Body of pancreas (tissue), 4 donors: ENCODE results near the gene ZDHHC20.

ENCODE experiments used
- CTCF ChIP-seq, 7 experiments: fragments of 450-650 bp in 4 of 7; fragments of 200-600 bp in 3 of 7; sonication (generic) in 3 of 7; IDR thresholded peaks; one replicate each; pipeline ENCODE4 v1.5.1; 2016 to 2019; ENCODE audit warnings: antibody characterized with exemption in 7 of 7
- POLR2A ChIP-seq, 3 donors: fragments of 450-650 bp; IDR thresholded peaks; one replicate each; pipeline ENCODE4 v1.6.1; 2016; ENCODE audit warnings: antibody characterized with exemption in 3 of 3, mild to moderate bottlenecking in 2 of 3

GRCh38 chr13:21333186-21333585 lies 125.9 kb downstream of the ZDHHC20 start:
- TF ChIP-seq CTCF (IDR thresholded peaks at IDR 0.05) (no peak), POLR2A (IDR thresholded peaks at IDR 0.05) (no peak)
